Measurements from ENCODE around the gene DAB2.

The DAB2 gene

DNA sequence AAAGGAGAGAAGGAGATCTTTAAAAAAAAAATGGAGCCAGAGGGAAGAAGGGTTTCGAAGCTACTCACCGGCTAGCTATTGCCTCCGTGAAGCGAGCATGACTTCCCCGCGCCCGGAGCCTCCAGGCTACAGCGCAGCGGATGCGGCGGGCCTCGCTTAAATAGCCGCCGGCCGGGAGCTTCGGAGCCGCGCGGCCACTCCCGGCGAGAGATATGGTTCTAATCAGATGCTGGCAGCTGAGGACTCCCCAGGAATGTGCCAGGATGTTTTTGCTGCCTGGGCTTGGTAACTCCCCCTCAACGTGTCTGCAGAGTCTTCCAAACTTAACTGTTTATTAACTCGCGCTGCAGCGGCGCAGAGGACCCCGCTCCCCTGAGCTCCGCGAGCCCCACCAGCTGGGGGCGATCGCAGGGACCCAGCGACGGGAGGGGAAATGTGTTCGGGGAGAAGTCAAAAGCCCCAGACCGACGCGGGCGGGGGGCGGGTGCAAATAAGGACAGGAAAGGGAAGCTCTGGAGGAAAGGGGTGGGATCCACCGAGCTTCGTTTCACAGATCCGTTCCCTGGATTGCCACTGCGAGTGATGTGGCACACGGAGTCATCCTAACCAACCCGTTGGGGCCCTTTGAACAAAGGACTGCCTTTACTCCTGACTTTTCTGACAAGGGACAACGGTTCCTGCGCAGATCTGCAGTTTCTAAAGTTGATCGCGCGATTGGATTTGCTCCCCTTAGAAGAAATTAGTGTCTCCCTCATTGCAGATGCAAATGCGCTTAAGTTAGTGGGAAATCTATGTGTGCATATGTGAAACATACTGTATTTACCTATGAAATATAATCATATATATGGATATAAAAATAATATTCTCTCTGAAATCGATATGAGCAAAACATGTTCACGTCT lies at the start of gene DAB2:
TSS of gene DAB2 (minus strand) at position 245 of the 902 bp plus-strand sequence. CDS start 30,660 bp downstream, outside the sequence.
- no peak for DNase-seq

DNA sequence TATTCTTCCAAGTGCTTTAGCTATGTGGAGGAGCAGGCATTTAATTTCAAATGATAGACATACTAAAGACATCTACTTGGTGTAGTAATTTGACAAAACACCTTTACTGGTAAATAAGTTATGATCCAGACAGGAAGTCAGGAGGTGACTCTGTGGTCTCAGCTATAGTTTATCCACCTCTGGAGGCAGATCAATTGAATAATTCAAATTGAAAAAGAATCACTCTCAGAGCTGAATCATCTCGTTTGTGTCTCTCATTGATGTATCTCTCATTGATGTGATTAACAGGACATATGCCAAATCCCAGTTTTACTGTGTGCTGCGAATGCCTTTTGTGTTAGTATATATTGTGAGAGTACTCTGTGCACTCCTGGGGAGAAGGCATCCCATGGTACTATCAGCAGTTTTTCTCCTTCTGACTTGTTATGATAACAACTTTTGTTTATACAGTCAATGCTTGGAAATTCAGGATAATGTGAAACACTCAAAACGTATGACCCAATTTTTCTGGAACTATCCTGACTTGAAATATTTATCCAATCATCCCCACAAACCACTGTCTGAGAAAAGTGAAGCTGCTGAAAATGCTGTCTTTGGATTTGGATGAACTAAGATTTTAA lies 48.5 kb upstream of the DAB2 start:
- DNase-seq = no peak

- no peak for DNase-seq
Observed at GRCh38 chr5:39471836-39472508, 47.2 kb upstream of the DAB2 start.

DNA sequence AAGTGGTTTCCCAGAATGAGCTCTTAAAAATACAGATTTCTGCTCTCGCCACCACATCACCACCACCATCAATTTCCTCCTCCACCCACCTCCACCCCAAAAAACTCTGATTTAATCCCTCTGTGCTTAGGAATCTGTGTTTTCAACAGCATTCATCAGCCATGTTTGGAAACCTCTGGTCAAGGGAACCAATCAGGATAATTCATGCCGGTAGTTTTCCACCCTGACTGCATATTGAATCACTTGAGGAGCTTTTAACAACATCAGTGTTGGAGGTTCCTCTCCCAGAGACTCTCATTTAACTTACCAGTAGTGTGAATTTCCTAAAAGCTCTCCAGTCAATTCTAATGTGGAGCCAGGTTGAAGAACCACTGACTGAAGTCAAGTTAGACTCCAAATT lies 46.0 kb upstream of the DAB2 start:
- no peak for DNase-seq

- no peak for DNase-seq
Observed at GRCh38 chr5:39469777-39470415, 45.1 kb upstream of the DAB2 start.

- DNase-seq = no peak
Observed at GRCh38 chr5:39469176-39469575, 44.4 kb upstream of the DAB2 start.

GRCh38 chr5:39466846-39467245 lies 42.1 kb upstream of the DAB2 start:
- no peak for DNase-seq

GRCh38 chr5:39465843-39466242 lies 41.1 kb upstream of the DAB2 start:
- DNase-seq = no peak

DNA sequence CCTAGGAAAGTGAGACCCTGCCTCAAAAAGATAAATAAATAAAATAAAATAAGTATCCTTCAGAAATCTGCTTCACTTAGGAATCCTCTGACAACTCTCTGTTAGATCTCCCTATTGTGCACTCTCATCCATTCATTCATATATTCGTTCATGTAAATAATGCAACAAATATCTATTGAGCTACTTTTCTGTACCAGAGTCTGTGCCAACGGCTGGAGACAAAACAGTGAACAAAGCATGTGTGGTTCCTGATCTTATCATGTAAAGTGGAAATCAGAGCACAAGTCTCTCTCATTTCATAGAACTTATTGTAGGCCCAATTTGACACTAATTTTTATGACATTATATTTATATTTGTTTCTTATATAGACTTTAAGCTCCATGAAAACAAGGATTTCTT lies 40.3 kb upstream of the DAB2 start:
- DNase-seq = no peak

GRCh38 chr5:39464088-39464487 lies 39.3 kb upstream of the DAB2 start:
- DNase-seq = no peak

DNA sequence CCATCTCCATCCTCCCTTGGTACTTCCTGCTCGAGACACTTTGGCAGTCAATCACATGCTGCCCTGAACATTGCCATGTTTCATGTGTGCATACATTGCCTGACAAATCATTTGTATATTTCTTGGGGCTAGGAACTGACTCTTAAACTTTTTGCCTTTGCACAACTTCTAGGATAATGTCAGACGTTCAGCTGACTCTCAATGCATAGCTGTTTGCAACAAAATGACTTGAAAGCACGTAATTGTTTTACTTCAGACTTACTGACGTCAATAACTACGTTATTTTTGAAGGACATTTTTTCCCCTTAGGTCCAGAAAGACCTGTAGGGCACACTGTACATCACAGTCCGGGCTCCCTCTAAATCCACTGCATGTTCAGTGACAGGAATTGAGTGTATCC lies 37.4 kb upstream of the DAB2 start:
- DNase-seq = no peak

GRCh38 chr5:39461007-39461682 lies 36.4 kb upstream of the DAB2 start:
- no peak for DNase-seq

- no peak for DNase-seq
Observed at GRCh38 chr5:39459907-39460306, 35.1 kb upstream of the DAB2 start.

- DNase-seq = no peak
Observed at GRCh38 chr5:39459071-39459470, 34.3 kb upstream of the DAB2 start.

DNA sequence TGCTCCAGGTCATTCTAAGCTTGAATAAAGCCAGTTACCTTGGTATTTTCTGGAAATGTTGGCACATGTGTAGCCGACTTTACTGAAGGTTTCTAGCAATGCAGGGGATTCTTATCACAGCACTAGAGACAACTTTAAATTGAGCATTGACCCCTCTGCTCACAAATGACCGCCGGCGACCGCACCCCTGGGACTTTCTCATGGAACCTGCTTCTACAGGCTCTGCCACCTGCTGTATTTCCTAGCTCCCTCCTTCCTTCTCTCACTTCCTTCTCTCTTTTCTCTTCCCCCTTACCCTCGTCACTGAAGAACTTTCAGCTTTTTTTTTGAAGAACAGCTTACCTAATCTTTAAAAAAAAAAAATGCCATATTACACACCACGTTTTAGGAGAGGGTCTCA lies 30.9 kb upstream of the DAB2 start:
- no peak for DNase-seq

- DNase-seq = no peak
Observed at GRCh38 chr5:39453606-39454005, 28.8 kb upstream of the DAB2 start.

GRCh38 chr5:39452846-39453245 lies 28.1 kb upstream of the DAB2 start:
- no peak for DNase-seq

GRCh38 chr5:39451276-39451941 lies 26.6 kb upstream of the DAB2 start:
- DNase-seq = no peak

DNA sequence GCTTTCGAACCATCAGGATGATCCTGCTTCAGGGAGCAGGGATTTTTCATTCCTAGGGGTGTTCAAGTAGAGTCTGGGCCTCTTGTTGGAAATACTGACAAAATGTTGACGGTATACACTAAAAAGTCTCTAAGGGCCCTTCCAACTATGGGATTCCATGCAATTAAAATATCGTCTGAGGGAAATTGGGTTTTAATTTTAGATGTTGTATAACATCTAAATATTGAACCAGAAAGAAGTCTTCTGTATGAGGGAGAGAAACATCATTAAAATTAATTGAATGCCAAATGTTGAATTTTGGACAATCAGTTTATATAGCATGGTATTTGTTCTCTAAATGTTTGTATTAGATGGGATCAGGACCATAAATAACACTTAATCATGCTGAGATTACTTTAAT lies 25.7 kb upstream of the DAB2 start:
- no peak for DNase-seq

DNA sequence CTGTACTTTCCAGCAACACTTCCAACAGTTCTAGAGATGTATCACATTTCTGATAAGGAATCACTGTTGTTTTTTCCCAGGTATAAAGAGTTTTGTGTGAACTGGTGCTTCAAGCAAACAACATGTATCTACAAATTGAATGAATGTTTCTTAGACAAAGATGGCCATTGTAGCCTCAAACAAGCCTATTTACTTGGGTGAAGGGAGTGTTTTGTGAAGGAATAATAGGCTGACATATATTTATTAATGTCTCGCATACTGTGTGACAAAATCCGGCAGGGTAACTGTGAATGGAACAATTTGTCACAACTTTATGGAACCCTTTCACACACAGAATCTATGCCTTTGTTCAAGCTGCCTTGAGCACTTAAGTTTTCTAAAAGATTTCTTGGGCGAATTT lies 24.8 kb upstream of the DAB2 start:
- DNase-seq = no peak

GRCh38 chr5:39448506-39449128 lies 23.8 kb upstream of the DAB2 start:
- no peak for DNase-seq

DNA sequence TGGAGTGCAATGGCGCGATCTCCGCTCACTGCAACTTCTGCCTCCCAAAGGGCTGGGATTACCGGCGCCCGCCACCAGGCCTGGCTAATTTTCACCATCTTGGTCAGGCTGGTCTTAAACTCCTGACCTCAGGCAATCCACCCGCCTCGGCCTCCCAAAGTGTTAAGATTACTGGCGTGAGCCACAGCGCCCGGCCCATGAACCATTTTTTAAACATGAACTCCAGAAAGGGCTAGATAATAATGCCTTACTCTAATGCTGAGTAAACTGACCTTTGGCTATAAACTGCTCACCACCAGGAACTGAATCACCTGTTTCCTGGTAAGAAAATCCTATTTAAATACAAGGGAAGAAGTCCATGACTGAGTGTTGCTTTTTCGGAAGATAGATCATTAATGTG lies 23.2 kb upstream of the DAB2 start:
- DNase-seq = no peak
